A673 (cell line): Measurements from ENCODE around the gene STK33. TPM values are rescaled to one million over a fixed set of nuclear protein-coding genes. Genes with fewer than 3 reads are reported as not detected.

ENCODE experiments used
- BruUV-seq: library from RNA; stranded (reverse); fragments of 400-500 nt; replicated peaks from 2 replicates; lab custom pipeline; 2021; lab: Mats Ljungman, UMichigan
- CTCF ChIA-PET: fragments of 300-600 bp; sonication (Branson Sonifier 250); formaldehyde crosslinking; loops from one replicate; lab custom pipeline; 2022; ENCODE audit warnings: antibody characterized with exemption; lab: Charles Lee
- POLR2A ChIA-PET: fragments of 300-600 bp; sonication (Branson Sonifier 250); formaldehyde crosslinking; loops from one replicate; lab custom pipeline; 2022; ENCODE audit warnings: antibody characterized with exemption; ENCODE audit not compliant: low non-redundant PET; lab: Charles Lee
- DNase-seq: peaks from one replicate; pipeline ENCODE4 v3.0.0-alpha.2; 2015; ENCODE audit warnings: low spot score
- H3K27ac ChIP-seq: fragments of 200-600 bp; sonication (generic); 2 replicates; pipeline ENCODE4 v1.5.1; 2016; ENCODE audit warnings: mixed run types, low read depth, mild to moderate bottlenecking, mixed read lengths, antibody characterized with exemption, low read length; ENCODE audit not compliant: poor library complexity, severe bottlenecking
- H3K27me3 ChIP-seq: fragments of 200-600 bp; sonication (generic); replicated peaks from 2 replicates; pipeline ENCODE4 v1.6.1; 2017; ENCODE audit warnings: mixed run types, low read depth, mild to moderate bottlenecking, mixed read lengths, antibody characterized with exemption, low read length; ENCODE audit not compliant: insufficient read depth, poor library complexity
- H3K36me3 ChIP-seq: fragments of 200-600 bp; sonication (generic); 2 replicates; pipeline ENCODE4 v1.6.1; 2016; ENCODE audit warnings: mixed run types, mild to moderate bottlenecking, mixed read lengths, antibody characterized with exemption, low read length; ENCODE audit not compliant: insufficient read depth, poor library complexity, severe bottlenecking
- H3K4me1 ChIP-seq: fragments of 200-600 bp; sonication (generic); 2 replicates; pipeline ENCODE4 v1.6.1; 2017; ENCODE audit warnings: mixed run types, mild to moderate bottlenecking, mixed read lengths, antibody characterized with exemption, low read length; ENCODE audit not compliant: insufficient read depth, poor library complexity, severe bottlenecking
- H3K4me3 ChIP-seq: fragments of 200-600 bp; sonication (generic); 2 replicates; pipeline ENCODE4 v1.5.1; 2016; ENCODE audit warnings: low read depth, mixed run types, mild to moderate bottlenecking, mixed read lengths, low read length; ENCODE audit not compliant: poor library complexity, severe bottlenecking
- H3K9me3 ChIP-seq: fragments of 200-600 bp; sonication (generic); 2 replicates; pipeline ENCODE4 v1.6.1; 2016; ENCODE audit warnings: mixed run types, low read depth, mild to moderate bottlenecking, mixed read lengths, antibody characterized with exemption, low read length; ENCODE audit not compliant: poor library complexity, severe bottlenecking
- EZH2 ChIP-seq: fragments of 200-600 bp; sonication (generic); IDR thresholded peaks from 2 replicates; pipeline ENCODE4 v1.6.1; 2017; ENCODE audit warnings: borderline replicate concordance, low read depth, mild to moderate bottlenecking, mixed read lengths, antibody characterized with exemption, low read length; ENCODE audit not compliant: poor library complexity, severe bottlenecking
- intact Hi-C: fragments of 100-400 bp; cut with micrococcal nuclease; formaldehyde crosslinking; loops from one replicate; pipeline ENCODE4 v1.10.0; 2022; ENCODE audit not compliant: unreplicated experiment
- total RNA-seq: library from RNA; stranded (reverse); gene quantifications from 2 replicates; pipeline ENCODE4 v1.2.3, GENCODE V29; 2021
- TF ChIP-seq, protein P1 (sequence below): fragments of 300-800, 200-600 bp; sonication (generic); conservative IDR thresholded peaks from 2 replicates; pipeline ENCODE4 v1.5.1; 2017; ENCODE audit warnings: low read depth, mild to moderate bottlenecking, antibody characterized with exemption, low read length, moderate library complexity, mixed read lengths

STK33 gene
- total RNA-seq, 1 experiment from 2014 or later = not detected

DNA sequence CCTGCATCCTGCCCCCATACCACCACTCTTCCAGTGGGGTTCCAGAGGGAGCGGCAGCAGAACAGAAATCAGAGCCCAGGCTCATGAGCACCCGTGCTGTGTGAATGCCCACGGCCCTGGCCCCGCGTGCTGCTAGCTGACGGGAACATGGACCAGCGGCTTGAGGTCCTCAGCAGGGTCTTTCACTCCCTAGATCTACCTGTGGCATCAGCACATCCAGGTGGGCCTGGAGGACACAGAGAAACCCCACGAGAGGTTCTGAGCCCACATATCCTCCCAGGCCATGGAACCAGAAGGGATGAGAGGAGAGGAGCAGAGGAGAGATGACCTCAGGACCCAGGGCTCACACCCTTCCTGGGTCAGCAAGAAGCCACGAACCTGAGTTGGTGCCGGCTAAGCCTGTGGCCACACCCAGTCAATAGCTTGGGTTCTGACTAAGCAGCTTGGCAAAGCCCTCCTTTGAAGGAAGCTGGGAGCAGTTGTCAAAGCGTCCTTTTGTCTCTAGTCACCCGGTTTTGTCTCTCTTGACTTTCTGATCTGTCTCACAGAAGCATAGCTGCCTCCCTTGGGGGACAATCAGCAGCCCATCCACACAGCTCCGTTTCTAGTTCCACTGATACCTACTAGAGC is 241.0 kb downstream of the STK33 start:
- Histone ChIP-seq H3K27me3 (peaks cover 87% of the 10 kb centered on the region), H3K4me1 (no peaks in the 10 kb centered on the region), H3K27ac (no peak overlapping the region), H3K4me3 (no peak overlapping the region), H3K36me3 (no peaks in the 10 kb centered on the region), H3K9me3 (no peaks in the 10 kb centered on the region)
- no peak for DNase-seq
- ChIA-PET CTCF (no interaction called here), POLR2A (no interaction called here)
- intact Hi-C loops = no loop called here
- no peak for TF ChIP-seq EZH2
- TF ChIP-seq, protein P1, sequence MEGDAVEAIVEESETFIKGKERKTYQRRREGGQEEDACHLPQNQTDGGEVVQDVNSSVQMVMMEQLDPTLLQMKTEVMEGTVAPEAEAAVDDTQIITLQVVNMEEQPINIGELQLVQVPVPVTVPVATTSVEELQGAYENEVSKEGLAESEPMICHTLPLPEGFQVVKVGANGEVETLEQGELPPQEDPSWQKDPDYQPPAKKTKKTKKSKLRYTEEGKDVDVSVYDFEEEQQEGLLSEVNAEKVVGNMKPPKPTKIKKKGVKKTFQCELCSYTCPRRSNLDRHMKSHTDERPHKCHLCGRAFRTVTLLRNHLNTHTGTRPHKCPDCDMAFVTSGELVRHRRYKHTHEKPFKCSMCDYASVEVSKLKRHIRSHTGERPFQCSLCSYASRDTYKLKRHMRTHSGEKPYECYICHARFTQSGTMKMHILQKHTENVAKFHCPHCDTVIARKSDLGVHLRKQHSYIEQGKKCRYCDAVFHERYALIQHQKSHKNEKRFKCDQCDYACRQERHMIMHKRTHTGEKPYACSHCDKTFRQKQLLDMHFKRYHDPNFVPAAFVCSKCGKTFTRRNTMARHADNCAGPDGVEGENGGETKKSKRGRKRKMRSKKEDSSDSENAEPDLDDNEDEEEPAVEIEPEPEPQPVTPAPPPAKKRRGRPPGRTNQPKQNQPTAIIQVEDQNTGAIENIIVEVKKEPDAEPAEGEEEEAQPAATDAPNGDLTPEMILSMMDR = no peak
- no TSS peak for BruUV-seq

DNA sequence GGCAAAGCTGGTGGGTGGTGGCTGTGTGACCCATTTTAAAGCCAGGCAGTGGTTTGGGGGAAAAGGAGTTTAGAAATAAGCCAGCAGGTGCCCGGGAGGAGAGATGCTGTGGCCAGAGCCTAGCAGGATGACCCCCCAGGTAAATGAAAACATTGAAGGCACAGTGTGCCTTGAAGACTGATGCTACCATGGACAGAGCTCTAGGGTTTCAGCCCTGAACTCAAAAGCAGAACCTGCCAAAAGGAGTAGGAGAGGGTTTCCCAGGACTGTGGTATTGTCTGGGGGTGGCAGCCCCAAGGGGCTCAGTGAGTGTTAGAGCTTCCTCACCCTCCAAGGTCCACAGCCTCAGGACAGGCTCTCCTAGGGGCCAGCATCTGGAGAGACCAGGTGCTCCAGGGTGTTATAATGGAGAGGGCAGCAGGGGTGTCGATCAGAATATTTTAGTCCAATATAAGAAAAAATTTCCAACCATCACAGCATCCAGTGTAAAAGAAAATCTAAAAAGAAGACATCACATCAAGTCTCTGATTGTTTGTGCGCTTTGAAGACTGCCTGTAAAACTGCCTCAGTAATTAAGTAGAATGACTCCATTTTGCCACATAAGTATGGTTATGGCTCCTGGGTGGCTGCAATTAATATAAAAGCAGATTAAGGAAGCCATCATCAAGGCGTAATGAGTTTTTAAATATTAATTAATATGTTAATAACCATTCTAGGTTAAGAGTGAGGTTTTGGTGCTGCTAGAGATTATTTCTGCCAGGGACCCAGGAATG is 241.7 kb downstream of the STK33 start:
- Histone ChIP-seq H3K9me3 (no peaks in the 10 kb centered on the region), H3K36me3 (no peaks in the 10 kb centered on the region), H3K27me3 (peaks cover 84% of the 10 kb centered on the region), H3K4me3 (no peak overlapping the region), H3K27ac (no peak overlapping the region), H3K4me1 (no peaks in the 10 kb centered on the region)
- TF ChIP-seq EZH2 = no peak
- TF ChIP-seq, protein P1 = no peak
- intact Hi-C loops = no loop called here
- BruUV-seq = no TSS peak
- no peak for DNase-seq
- CTCF ChIA-PET = no interaction called here
- POLR2A ChIA-PET = no interaction called here

DNA sequence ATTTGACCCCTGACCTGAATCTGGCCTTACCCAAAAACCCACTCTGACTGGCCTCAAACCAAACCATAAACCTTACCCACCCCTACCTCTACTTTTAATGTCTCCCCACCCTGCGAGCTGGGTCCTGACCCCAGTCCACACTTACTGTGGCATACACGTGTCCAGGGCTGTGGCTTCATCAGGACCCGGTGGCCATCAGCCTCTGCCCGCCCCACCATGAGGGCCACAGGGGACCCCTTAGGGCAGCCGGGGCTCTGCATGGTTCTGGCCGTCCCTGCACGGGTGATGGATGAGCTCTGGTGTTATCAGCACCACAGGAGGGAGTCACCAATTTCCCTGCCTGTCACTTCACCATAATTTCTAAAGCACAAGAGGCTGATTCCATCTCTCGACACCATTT is 242.8 kb downstream of the STK33 start:
- intact Hi-C loops = no loop called here
- Histone ChIP-seq H3K36me3 (no peaks in the 10 kb centered on the region), H3K4me1 (no peaks in the 10 kb centered on the region), H3K9me3 (no peaks in the 10 kb centered on the region), H3K4me3 (no peak overlapping the region), H3K27ac (no peak overlapping the region), H3K27me3 (peaks cover 82% of the 10 kb centered on the region)
- no peak for DNase-seq
- no peak for TF ChIP-seq EZH2
- TF ChIP-seq, protein P1 = no peak
- ChIA-PET CTCF (no interaction called here), POLR2A (no interaction called here)
- BruUV-seq = no TSS peak
